ENCODE measurements around the gene TTC28.
A peak's percentile ranks its signal among the peaks of the same experiment; 100 is the strongest.
"Not testable (repeated sequence)": the region's sequence is repeated elsewhere in the genome, so short reads cannot be mapped to it uniquely, and the experiment has no call there.

TTC28 gene

GRCh38 chr22:28679611-28680287, at the start of gene TTC28:
TTC28 (minus strand) TSS chr22:28679840; CDS start chr22:28679723, 117 bp downstream.
- peak; percentile 26 for DNase-seq

- no peak for DNase-seq
These were observed 49.1 kb upstream of the TTC28 start for GRCh38 chr22:28728621-28729313.

GRCh38 chr22:28728002-28728401, 48.4 kb upstream of the TTC28 start:
- no peak for DNase-seq

GRCh38 chr22:28718044-28718443, 38.4 kb upstream of the TTC28 start:
- DNase-seq = no peak

- DNase-seq = no peak
These were observed 37.0 kb upstream of the TTC28 start for GRCh38 chr22:28716686-28717085.

- DNase-seq = no peak
These were observed 36.0 kb upstream of the TTC28 start for GRCh38 chr22:28715611-28716010.

DNA sequence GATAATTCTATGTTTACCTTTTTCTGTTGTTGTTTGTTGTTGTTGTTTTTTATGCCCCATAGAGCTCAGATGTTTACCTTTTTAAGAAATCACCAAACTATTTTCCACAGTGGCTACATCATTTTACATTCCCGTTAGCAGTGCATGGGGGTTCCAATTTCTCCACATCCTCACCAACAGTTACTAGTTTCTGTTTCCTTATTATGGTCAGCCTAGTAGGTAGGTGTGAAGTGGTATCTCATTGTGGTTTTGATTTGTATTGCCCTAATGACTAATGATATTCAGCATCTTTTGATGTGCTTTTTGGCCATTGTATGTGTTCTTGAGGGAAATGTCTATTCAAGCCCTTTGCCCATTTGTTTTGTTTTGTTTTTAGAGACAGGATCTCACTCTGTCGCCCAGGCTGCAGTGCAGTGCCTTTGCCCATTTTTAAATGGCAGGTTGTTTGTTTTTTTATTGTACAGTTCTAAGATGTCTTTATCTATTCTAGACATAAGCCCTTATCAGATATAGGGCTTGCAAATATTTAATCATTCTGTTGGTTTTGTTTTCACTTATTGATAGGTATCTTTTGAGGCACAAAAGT, 34.5 kb upstream of the TTC28 start:
- DNase-seq = peak; percentile 8

- DNase-seq = no peak
These were observed 32.5 kb upstream of the TTC28 start for GRCh38 chr22:28711820-28712777.

- DNase-seq = no peak
These were observed 31.7 kb upstream of the TTC28 start for GRCh38 chr22:28711341-28711740.

DNA sequence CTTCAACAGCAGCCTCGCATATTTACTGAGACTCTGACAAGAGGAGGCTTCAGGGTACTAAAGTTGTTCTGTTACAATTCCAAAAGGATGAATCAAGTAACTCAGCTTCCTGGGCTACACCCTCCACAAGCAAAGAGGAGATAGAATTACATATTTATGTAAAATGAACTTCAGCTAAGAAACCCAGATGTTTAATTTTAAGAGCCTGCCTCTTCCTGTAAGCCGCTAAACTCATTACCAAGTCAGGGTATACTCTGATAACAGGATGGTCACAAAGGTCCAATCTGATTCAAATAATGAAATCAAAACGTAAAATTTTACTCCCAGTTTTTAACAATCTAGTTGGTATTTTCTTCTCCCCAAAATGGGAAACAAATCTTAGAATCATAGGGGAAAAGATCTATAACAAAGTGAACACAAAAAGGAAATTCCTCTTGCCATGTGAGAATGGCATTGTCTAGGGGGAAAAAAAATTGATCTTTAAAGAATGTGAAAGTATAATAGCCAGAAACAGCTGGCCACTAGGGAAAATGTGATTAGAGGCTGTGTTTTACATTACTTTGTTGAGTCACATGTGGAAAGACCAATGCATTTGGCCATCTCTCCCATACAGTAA, 31.0 kb upstream of the TTC28 start:
- no peak for DNase-seq

DNA sequence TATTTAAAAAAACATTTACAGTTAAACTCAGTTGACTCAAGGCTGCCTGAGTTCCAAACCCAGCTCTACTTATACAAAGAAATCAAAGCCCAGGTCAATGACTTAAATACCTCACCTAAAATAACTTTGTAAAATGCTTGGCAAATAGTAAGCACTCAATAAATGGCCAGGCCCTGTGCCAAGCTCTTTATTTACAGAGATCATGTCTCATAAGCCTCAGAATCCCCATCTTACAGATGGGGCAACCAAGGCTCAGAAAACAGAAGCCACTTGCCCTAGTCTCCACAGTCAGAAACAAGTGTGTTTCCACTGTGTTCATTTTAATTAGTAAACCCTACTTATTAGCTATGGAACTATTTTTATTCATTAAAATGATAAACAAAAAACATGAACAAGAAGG, 30.5 kb upstream of the TTC28 start:
- DNase-seq = no peak

DNA sequence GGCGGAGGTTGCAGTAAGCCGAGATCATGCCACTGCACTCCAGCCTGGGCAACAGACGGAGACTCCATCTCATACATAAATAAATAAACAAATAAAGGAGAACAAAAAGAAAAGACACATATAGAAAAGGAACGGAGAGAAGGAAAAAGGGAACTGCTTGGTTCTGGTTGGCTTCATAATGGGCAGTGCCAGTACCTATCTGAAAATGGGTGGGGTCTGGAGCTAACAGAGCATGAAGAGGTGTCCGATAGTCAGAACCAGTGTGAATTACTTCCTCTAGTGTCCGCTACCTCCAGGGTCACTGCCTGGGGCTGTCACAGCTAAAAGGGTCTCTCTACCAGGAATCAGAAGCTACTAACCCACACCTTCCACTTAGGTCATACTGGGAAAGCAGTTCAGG, 27.2 kb upstream of the TTC28 start:
- no peak for DNase-seq

GRCh38 chr22:28703436-28703835, 23.8 kb upstream of the TTC28 start:
- DNase-seq = no peak

DNA sequence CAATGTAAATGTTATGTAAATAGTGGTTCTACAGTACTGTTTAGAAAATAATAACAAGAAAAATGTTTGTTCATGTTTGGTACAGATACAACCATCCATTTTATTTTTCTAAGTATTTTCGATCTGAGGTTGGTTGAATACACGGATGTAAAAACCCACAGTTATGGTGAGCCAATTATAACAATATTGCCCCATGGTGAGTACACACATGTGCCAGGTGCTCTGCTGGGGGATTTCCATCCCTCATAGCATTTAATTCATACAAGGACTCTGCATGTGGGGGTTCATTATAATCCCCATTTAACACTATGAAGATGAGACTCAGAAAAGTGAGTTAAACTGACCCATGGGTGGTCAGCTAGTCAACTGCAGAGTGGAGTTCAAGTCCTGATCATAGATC, 23.3 kb upstream of the TTC28 start:
- DNase-seq = no peak

GRCh38 chr22:28693041-28693760, 13.6 kb upstream of the TTC28 start:
- not testable (repeated sequence) for DNase-seq

GRCh38 chr22:28689796-28690195, 10.2 kb upstream of the TTC28 start:
- not testable (repeated sequence) for DNase-seq

DNA sequence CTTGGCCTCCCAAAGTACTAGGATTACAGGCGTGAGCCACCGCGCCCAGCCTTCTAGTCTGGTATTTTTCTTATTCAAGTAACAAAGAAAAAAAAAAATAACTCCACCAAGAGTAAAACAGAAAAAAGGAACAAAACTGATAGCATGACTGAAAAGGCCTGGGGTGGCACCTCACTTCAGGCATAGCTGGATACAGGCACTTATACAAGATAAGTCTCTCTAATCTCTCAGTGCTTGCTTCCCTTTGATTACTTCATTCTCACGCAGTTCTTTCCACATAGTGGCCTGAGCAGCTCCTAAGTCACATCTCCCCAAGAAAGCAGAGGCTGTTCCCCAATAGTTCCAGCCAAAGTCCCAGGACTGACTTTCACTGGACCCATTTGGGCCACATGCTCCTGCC, 3.3 kb upstream of the TTC28 start:
- not testable (repeated sequence) for DNase-seq

DNA sequence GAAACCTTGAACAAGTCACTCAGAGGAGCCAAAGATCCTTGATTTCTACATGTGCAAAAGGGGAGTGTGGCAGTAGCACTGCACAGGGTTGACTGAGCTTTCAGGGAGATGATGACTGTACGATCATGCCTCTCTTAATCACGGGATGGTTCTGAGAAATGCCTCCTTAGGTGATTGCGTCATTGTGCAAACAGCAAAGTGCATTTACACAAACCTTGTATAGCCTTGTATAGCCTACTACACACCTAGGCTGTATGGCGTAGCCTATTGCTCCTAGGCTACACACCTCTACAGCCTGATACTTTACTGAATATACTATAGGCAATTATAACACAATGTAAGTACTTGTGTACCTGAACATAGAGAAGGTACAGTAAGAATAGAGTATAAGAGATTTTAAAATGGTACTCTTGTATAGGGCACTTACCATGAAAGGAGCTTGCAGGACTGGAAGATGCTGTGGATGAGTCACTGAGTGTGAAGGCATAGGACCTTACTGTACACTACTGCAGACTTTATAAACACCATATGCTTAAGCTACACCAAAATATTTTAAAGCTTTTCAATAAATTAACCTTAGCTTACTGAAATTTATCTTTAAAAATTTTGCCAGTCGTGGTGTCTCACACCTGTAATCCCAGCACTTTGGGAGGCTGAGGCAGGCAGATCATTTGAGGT, 1.3 kb upstream of the TTC28 start:
- DNase-seq = not testable (repeated sequence)

DNA sequence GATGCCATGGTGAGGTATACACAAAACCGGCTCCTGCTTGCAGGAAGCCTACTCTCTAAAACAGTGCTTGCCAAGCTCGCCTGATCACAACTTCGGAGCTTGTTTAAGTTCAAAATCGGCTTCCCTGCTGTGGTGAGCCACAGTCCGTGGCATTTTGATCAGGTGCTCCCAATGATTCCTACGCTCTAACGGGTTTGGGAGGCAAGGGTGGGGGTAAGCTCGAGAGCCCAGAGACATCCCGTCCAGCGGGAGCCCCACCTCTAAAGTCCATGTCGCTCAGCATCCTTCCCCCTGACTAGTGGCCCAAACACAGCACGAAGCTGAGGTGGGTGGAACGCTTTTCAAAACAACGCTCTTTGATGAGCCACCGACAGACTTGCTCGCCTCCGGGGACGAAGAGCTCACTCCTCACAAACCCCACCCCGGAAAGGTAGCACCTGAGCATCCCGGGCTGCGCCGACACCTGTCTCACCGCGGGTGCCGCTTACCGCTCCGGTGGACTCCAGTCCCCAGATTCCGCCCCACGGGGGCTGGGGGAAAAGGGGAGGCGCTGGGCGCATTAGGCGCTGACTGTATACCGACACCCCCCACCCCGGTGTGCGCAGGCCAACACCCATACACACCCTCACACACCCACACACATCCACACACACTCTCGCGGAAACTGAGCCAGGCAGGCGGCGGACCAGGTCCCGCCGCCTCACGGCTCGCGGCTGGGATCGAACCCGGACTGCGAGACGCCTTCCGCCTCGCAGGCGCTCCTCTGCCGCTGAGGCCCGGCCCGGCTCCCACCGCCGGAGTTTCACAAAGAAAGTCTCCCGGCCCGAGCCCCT, 646 bp downstream of the TTC28 start:
- peak; percentile 7 for DNase-seq

GRCh38 chr22:28678170-28678569, 1.5 kb downstream of the TTC28 start:
- not testable (repeated sequence) for DNase-seq

All from CD4-positive, alpha-beta T cell treated with Interleukin-10 for 1 hour (primary cell).